Breast epithelium (tissue), 3 donors: ENCODE data around the gene CREB3L1.

Experiments
- CTCF ChIP-seq, 3 donors: fragments of 450-650 bp; IDR thresholded peaks; one replicate each; pipeline ENCODE4 v1.5.1; 2016 to 2017; ENCODE audit warnings: antibody characterized with exemption in 3 of 3, mild to moderate bottlenecking in 3 of 3, moderate library complexity in 3 of 3
- POLR2A ChIP-seq: fragments of 450-650 bp; IDR thresholded peaks from one replicate; pipeline ENCODE4 v1.6.1; 2016; ENCODE audit warnings: antibody characterized with exemption, mild to moderate bottlenecking, moderate library complexity
- POLR2AphosphoS5 ChIP-seq, 3 donors: sonication (generic); formaldehyde crosslinking; IDR thresholded peaks; one replicate each; pipeline ENCODE4 v1.6.1; 2017; ENCODE audit warnings: antibody characterized with exemption in 3 of 3

- TF ChIP-seq POLR2AphosphoS5 (IDR thresholded peaks at IDR 0.05) (peak in 1 of 3 donors; percentile 37), CTCF (IDR thresholded peaks at IDR 0.05) (peak in 2 of 3 donors; percentile 23 to 49), POLR2A (no peak)
These were observed 29.8 kb upstream of the CREB3L1 start for GRCh38 chr11:46247659-46248058.
